ENCODE results near the gene TRPM2. TPM values are rescaled to one million over a fixed set of nuclear protein-coding genes. Genes with fewer than 3 reads are reported as not detected.
"Not testable (repeated sequence)": the region's sequence is repeated elsewhere in the genome, so short reads cannot be mapped to it uniquely, and the experiment has no call there.

Gene TRPM2
- total RNA-seq, 1 experiment from 2014 or later, result 5.7 TPM

- DNase-seq (ENCODE audit: extremely low read depth, low read depth), result no peak
Measured at GRCh38 chr21:44390886-44391285, 37.5 kb downstream of the TRPM2 start.

- no peak for DNase-seq (ENCODE audit: extremely low read depth, low read depth)
Measured at GRCh38 chr21:44391345-44392091, 38.1 kb downstream of the TRPM2 start.

GRCh38 chr21:44392185-44392584 is 38.8 kb downstream of the TRPM2 start:
- no peak for DNase-seq (ENCODE audit: extremely low read depth, low read depth)

- no peak for DNase-seq (ENCODE audit: extremely low read depth, low read depth)
Measured at GRCh38 chr21:44392916-44393315, 39.5 kb downstream of the TRPM2 start.

GRCh38 chr21:44394733-44395132 is 41.3 kb downstream of the TRPM2 start:
- DNase-seq (ENCODE audit: extremely low read depth, low read depth), result no peak

- DNase-seq (ENCODE audit: extremely low read depth, low read depth), result no peak
Measured at GRCh38 chr21:44395260-44395659, 41.8 kb downstream of the TRPM2 start.

- not testable (repeated sequence) for DNase-seq (ENCODE audit: extremely low read depth, low read depth)
Measured at GRCh38 chr21:44396803-44397202, 43.4 kb downstream of the TRPM2 start.

- DNase-seq (ENCODE audit: extremely low read depth, low read depth), result no peak
Measured at GRCh38 chr21:44397431-44398031, 44.1 kb downstream of the TRPM2 start.

GRCh38 chr21:44398499-44398898 is 45.1 kb downstream of the TRPM2 start:
- no peak for DNase-seq (ENCODE audit: extremely low read depth, low read depth)

GRCh38 chr21:44399151-44399954 is 45.9 kb downstream of the TRPM2 start:
- no peak for DNase-seq (ENCODE audit: extremely low read depth, low read depth)

GRCh38 chr21:44399955-44400790 is 46.8 kb downstream of the TRPM2 start:
- DNase-seq (ENCODE audit: extremely low read depth, low read depth), result no peak

GRCh38 chr21:44400791-44401385 is 47.5 kb downstream of the TRPM2 start:
- no peak for DNase-seq (ENCODE audit: extremely low read depth, low read depth)

GRCh38 chr21:44401386-44402160 is 48.2 kb downstream of the TRPM2 start:
- no peak for DNase-seq (ENCODE audit: extremely low read depth, low read depth)

GRCh38 chr21:44402323-44403105 is 49.1 kb downstream of the TRPM2 start:
- no peak for DNase-seq (ENCODE audit: extremely low read depth, low read depth)

GRCh38 chr21:44403106-44404020 is 49.9 kb downstream of the TRPM2 start:
- no peak for DNase-seq (ENCODE audit: extremely low read depth, low read depth)

- DNase-seq (ENCODE audit: extremely low read depth, low read depth), result not testable (repeated sequence)
Measured at GRCh38 chr21:44404482-44404881, 51.1 kb downstream of the TRPM2 start.

- no peak for DNase-seq (ENCODE audit: extremely low read depth, low read depth)
Measured at GRCh38 chr21:44405091-44405947, 51.9 kb downstream of the TRPM2 start.

Data from NCI-H460 (cell line).